ENCODE results near the gene LRRC25. TPM values are rescaled to one million over a fixed set of nuclear protein-coding genes. Genes with fewer than 3 reads are reported as not detected.
A peak's percentile ranks its signal among the peaks of the same experiment; 100 is the strongest.
"Not testable (repeated sequence)": the region's sequence is repeated elsewhere in the genome, so short reads cannot be mapped to it uniquely, and the experiment has no call there.

LRRC25 gene
- total and polyA plus RNA-seq, 7 experiments from 2014 or later, result 0.15 to 68.6 (median 0.76) TPM

DNA sequence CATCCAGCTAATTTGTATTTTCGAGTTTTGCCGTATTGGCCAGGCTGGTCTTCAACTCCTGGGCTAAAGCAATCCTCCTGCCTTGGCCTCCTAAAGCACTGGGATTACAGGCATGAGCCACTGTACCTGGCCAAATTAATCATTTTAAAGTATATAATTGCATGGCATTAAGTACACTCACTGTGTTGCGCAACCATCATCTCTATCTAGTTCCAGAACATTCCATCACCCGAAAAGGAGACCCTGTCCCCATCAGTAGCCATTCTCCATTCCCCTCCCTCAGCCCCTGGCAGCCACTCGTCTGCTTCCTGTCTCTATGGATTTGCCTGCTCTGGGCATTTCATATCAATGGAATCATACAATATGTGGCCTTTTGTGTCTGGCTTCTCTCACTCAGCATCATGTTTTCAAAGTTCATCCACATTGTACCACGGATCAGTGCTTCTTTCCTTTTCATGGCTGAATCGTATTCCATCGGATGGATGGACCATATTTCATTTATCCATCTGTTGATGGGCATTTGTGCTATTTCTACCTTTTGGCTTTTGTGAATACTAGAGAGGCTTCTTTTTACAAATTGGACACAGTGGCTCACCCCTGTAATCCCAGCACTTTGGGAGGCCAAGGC is 43.9 kb downstream of the LRRC25 start:
- Mint-ChIP-seq H3K9me3 (no peaks in the 10 kb centered on the region), H3K27ac (peak overlapping the region in 2 of 9 donors; percentile 13 to 80), H3K4me3 (no peak overlapping the region), H3K4me1 (peaks cover 0 to 4% (median 0%) of the 10 kb centered on the region in 7 donors), H3K36me3 (peaks cover 0 to 43% (median 24%) of the 10 kb centered on the region in 5 donors), H3K27me3 (no peaks in the 10 kb centered on the region)
- ChIA-PET POLR2A (no interaction called here), CTCF (no interaction called here)
- intact Hi-C loops (cut with micrococcal nuclease), result no loop called here
- DNase-seq (no peak), ATAC-seq (no peak)
- Histone ChIP-seq H3K4me3 (ENCODE audit: low read length) (no peak overlapping the region), H3K4me1 (ENCODE audit: control insufficient read depth in 2 of 2, insufficient read depth in 2 of 2, low read length in 2 of 2) (no peaks in the 10 kb centered on the region), H3K27ac (ENCODE audit: low read depth, low read length) (no peak overlapping the region), H3K36me3 (ENCODE audit: control insufficient read depth in 2 of 3, insufficient read depth in 3 of 3, low read length in 3 of 3) (peaks cover 0 to 37% (median 4%) of the 10 kb centered on the region in 3 experiments), H3K9me3 (ENCODE audit: control insufficient read depth in 2 of 3, low read length in 3 of 3) (no peaks in the 10 kb centered on the region), H3K27me3 (ENCODE audit: control insufficient read depth in 2 of 2, insufficient read depth in 2 of 2, low read length in 2 of 2) (no peaks in the 10 kb centered on the region)

DNA sequence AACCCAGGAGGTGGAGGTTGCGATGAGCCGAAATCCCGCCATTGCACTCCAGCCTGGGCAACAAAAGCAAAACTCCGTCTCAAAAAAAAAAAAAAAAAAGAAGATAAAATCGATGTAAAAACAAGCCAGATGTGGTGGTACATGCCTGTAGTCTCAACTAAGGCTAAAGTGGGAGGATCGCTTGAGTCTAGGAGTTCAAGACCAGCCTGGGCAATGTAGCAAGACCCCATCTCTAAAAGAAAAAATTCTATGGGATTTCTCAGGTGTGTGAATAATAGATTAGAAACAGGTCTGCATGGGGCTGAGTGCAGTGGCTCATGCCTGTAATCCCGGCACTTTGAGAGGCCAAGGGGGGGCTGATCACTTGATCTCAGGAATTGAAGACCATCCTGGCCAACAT is 45.9 kb downstream of the LRRC25 start:
- H3K27ac ChIP-seq (ENCODE audit: low read depth, low read length), result no peak overlapping the region
- POLR2A ChIA-PET, result no interaction called here
- Mint-ChIP-seq H3K4me3 (no peak overlapping the region), H3K36me3 (peaks cover under 1 to 41% (median 13%) of the 10 kb centered on the region in 5 donors), H3K27me3 (no peaks in the 10 kb centered on the region), H3K27ac (no peak overlapping the region), H3K4me1 (peaks cover 0 to 11% (median 8%) of the 10 kb centered on the region in 7 donors), H3K9me3 (no peaks in the 10 kb centered on the region)
- CTCF ChIA-PET, result no interaction called here
- H3K9me3 ChIP-seq (ENCODE audit: control insufficient read depth in 2 of 3, low read length in 3 of 3), result no peaks in the 10 kb centered on the region
- peaks cover 0 to 23% (median 0%) of the 10 kb centered on the region in 3 experiments for H3K36me3 ChIP-seq (ENCODE audit: control insufficient read depth in 2 of 3, insufficient read depth in 3 of 3, low read length in 3 of 3)
- intact Hi-C loops (cut with micrococcal nuclease), result no loop called here
- DNase-seq, result no peak
- H3K4me3 ChIP-seq (ENCODE audit: low read length), result no peak overlapping the region
- H3K27me3 ChIP-seq (ENCODE audit: control insufficient read depth in 2 of 2, insufficient read depth in 2 of 2, low read length in 2 of 2), result no peaks in the 10 kb centered on the region
- no peaks in the 10 kb centered on the region for H3K4me1 ChIP-seq (ENCODE audit: control insufficient read depth in 2 of 2, insufficient read depth in 2 of 2, low read length in 2 of 2)
- no peak for ATAC-seq

DNA sequence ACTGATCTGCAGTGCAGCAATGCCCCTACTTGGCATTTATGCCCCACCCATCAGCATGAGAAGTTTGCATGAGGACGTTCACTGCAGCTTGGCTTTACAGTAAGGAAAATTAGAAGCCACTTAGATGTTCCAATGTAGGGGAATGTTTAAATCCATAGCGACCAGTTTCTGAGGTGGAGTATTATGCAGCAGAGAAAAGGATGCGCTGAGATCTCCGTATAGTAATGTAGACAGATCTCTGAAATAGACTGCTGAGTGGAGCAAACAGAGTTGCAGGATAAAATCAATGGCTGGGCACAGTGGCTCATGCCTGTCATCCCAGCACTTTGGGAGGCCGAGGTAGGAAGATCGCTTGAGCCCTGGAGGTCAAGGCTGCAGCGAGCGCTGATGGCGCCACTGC is 46.9 kb downstream of the LRRC25 start:
- ChIA-PET POLR2A (no interaction called here), CTCF (no interaction called here)
- H3K9me3 ChIP-seq (ENCODE audit: control insufficient read depth in 2 of 3, low read length in 3 of 3), result no peaks in the 10 kb centered on the region
- H3K4me3 Mint-ChIP-seq, result no peak overlapping the region
- H3K36me3 ChIP-seq (ENCODE audit: control insufficient read depth in 2 of 3, insufficient read depth in 3 of 3, low read length in 3 of 3), result peaks cover 0 to 12% (median 0%) of the 10 kb centered on the region in 3 experiments
- H3K27me3 Mint-ChIP-seq, result no peaks in the 10 kb centered on the region
- H3K4me1 Mint-ChIP-seq, result peaks cover 0 to 17% (median 10%) of the 10 kb centered on the region in 7 donors
- H3K27me3 ChIP-seq (ENCODE audit: control insufficient read depth in 2 of 2, insufficient read depth in 2 of 2, low read length in 2 of 2), result no peaks in the 10 kb centered on the region
- H3K9me3 Mint-ChIP-seq, result no peaks in the 10 kb centered on the region
- H3K36me3 Mint-ChIP-seq, result peaks cover 5 to 41% (median 15%) of the 10 kb centered on the region in 5 donors
- intact Hi-C loops (cut with micrococcal nuclease), result no loop called here
- ATAC-seq (no peak), DNase-seq (no peak)
- no peak overlapping the region for H3K4me3 ChIP-seq (ENCODE audit: low read length)
- H3K27ac Mint-ChIP-seq, result peak overlapping the region in 1 of 9 donors; percentile 25
- H3K4me1 ChIP-seq (ENCODE audit: control insufficient read depth in 2 of 2, insufficient read depth in 2 of 2, low read length in 2 of 2), result no peaks in the 10 kb centered on the region
- no peak overlapping the region for H3K27ac ChIP-seq (ENCODE audit: low read depth, low read length)

DNA sequence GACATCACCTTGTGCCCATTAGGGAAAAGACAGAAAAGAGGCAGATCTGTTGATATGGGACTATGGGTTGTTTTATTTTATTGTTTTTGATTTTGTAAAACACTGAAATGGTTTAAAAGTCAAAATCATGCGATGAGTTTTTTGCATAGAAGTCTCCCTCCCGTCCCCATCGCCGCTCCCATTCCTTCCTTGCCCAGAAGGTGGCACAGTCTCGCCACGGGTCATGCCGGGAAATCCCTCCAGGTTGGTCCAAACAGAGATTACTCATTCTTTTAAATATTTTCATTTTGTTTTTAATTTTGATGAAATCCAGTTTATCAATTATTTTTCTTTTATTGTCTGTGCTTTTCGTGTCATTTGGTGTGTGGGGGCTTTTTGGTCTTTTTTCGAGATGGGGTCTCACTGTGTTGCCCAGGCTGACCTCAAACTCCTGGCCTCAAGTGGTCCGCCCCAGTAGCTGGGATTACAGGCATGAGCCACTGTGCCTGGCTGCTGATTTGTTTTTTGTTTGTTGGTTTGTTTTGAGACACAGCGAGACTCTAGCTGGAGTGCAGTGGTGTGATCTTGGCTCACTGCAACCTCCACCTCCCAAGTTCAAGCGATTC is 47.8 kb downstream of the LRRC25 start:
- Mint-ChIP-seq H3K27me3 (no peaks in the 10 kb centered on the region), H3K4me3 (no peak overlapping the region), H3K4me1 (peaks cover 0 to 17% (median 10%) of the 10 kb centered on the region in 7 donors), H3K9me3 (no peaks in the 10 kb centered on the region), H3K27ac (no peak overlapping the region), H3K36me3 (peaks cover 5 to 42% (median 15%) of the 10 kb centered on the region in 5 donors)
- peaks cover 0 to 12% (median 0%) of the 10 kb centered on the region in 3 experiments for H3K36me3 ChIP-seq (ENCODE audit: control insufficient read depth in 2 of 3, insufficient read depth in 3 of 3, low read length in 3 of 3)
- H3K27me3 ChIP-seq (ENCODE audit: control insufficient read depth in 2 of 2, insufficient read depth in 2 of 2, low read length in 2 of 2), result no peaks in the 10 kb centered on the region
- intact Hi-C loops (cut with micrococcal nuclease), result loop anchor here in 1 of 2 donors (1.0 kb wide), 1 partner anchor 61 kb away; no protein-coding TSS in a partner anchor
- CTCF ChIA-PET, result no interaction called here
- ATAC-seq (peak; percentile 65), DNase-seq (peak in 2 of 9 donors; percentile 3 to 34)
- H3K27ac ChIP-seq (ENCODE audit: low read depth, low read length), result no peak overlapping the region
- H3K4me3 ChIP-seq (ENCODE audit: low read length), result no peak overlapping the region
- no peaks in the 10 kb centered on the region for H3K4me1 ChIP-seq (ENCODE audit: control insufficient read depth in 2 of 2, insufficient read depth in 2 of 2, low read length in 2 of 2)
- H3K9me3 ChIP-seq (ENCODE audit: control insufficient read depth in 2 of 3, low read length in 3 of 3), result no peaks in the 10 kb centered on the region
- POLR2A ChIA-PET, result no interaction called here

DNA sequence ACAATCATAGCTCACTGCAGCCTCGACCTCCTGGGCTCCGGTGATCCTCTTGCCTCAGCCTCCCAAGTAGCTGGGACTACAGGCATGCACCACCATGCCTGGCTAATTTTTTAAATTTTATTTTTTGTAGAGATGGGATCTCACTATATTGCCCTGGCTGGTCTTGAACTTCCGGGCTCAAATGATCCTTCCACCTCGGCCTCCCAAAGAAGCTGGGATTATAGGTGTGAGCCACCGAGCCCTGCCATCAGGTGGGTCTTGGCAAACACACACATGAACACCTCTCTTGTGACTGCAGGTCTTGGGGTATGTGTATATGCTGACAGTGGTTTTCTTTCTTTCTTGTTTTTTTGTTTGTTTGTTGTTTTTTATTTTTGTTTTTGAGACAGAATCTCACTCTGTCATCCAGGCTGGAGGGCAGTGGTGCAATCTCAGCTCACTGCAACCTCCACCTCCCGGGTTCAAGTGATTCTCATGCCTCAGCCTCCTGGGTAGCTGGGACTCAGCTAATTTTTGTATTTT is 48.5 kb downstream of the LRRC25 start:
- H3K4me3 ChIP-seq (ENCODE audit: low read length); CTCF ChIA-PET; H3K27me3 ChIP-seq (ENCODE audit: control insufficient read depth in 2 of 2, insufficient read depth in 2 of 2, low read length in 2 of 2); ATAC-seq; DNase-seq; H3K27ac ChIP-seq (ENCODE audit: low read depth, low read length); H3K27me3 Mint-ChIP-seq; POLR2A ChIA-PET; H3K4me3 Mint-ChIP-seq; H3K9me3 Mint-ChIP-seq; H3K4me1 ChIP-seq (ENCODE audit: control insufficient read depth in 2 of 2, insufficient read depth in 2 of 2, low read length in 2 of 2); H3K9me3 ChIP-seq (ENCODE audit: control insufficient read depth in 2 of 3, low read length in 3 of 3): not testable (repeated sequence)
- intact Hi-C loops (cut with micrococcal nuclease), result loop anchor here in 1 of 2 donors (1.0 kb wide), 1 partner anchor 61 kb away; no protein-coding TSS in a partner anchor
- Mint-ChIP-seq H3K36me3 (peaks cover 5 to 46% (median 15%) of the 10 kb centered on the region in 5 donors), H3K4me1 (peaks cover 0 to 17% (median 13%) of the 10 kb centered on the region in 7 donors), H3K27ac (peak overlapping the region in 2 of 9 donors; percentile 43 to 62)
- peaks cover 0 to 19% (median 0%) of the 10 kb centered on the region in 3 experiments for H3K36me3 ChIP-seq (ENCODE audit: control insufficient read depth in 2 of 3, insufficient read depth in 3 of 3, low read length in 3 of 3)

DNA sequence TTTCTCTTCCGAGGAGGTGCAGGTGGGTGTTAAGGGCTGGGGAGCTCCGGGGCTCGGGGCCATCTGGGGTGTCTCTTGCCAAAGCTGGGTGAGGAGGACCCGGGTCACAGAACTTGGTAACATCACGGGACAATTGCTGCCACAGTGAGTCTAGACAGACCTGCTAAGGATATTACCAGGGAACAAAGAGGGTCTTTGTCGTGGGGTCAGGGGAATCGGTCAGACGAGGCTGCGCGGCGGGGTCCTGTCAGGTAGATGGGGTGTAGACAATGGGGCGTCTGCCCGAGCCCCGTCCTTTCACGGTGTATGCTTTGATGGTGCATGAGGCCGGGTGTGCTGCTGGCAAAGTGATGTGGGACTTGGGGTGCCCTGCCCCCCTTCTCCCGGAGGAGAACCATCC is 49.3 kb downstream of the LRRC25 start:
- no peaks in the 10 kb centered on the region for H3K4me1 ChIP-seq (ENCODE audit: control insufficient read depth in 2 of 2, insufficient read depth in 2 of 2, low read length in 2 of 2)
- intact Hi-C loops (cut with micrococcal nuclease), result no loop called here
- Mint-ChIP-seq H3K4me3 (no peak overlapping the region), H3K9me3 (no peaks in the 10 kb centered on the region), H3K27ac (peak overlapping the region in 1 of 9 donors; percentile 46), H3K36me3 (peaks cover 5 to 47% (median 14%) of the 10 kb centered on the region in 5 donors), H3K27me3 (no peaks in the 10 kb centered on the region), H3K4me1 (peaks cover 0 to 17% (median 14%) of the 10 kb centered on the region in 7 donors)
- H3K9me3 ChIP-seq (ENCODE audit: control insufficient read depth in 2 of 3, low read length in 3 of 3), result no peaks in the 10 kb centered on the region
- no peak for DNase-seq
- ChIA-PET CTCF (interaction anchor here (0.6 to 0.7 kb wide), 2 partner anchors 69 to 638 kb away, joined by 3 read pairs; no protein-coding TSS in a partner anchor), POLR2A (interaction anchor here (0.6 kb wide), 1 partner anchor 463 kb away, joined by 3 read pairs; no protein-coding TSS in a partner anchor)
- no peak for ATAC-seq
- H3K27ac ChIP-seq (ENCODE audit: low read depth, low read length), result no peak overlapping the region
- peaks cover 0 to 20% (median 0%) of the 10 kb centered on the region in 3 experiments for H3K36me3 ChIP-seq (ENCODE audit: control insufficient read depth in 2 of 3, insufficient read depth in 3 of 3, low read length in 3 of 3)
- no peaks in the 10 kb centered on the region for H3K27me3 ChIP-seq (ENCODE audit: control insufficient read depth in 2 of 2, insufficient read depth in 2 of 2, low read length in 2 of 2)
- H3K4me3 ChIP-seq (ENCODE audit: low read length), result no peak overlapping the region

Measured in naive thymus-derived CD4-positive, alpha-beta T cell (primary cell).